Mesothelial cell of epicardium (in vitro differentiated cells): ENCODE measurements around the gene RALGPS1. TPM values are rescaled to one million over a fixed set of nuclear protein-coding genes. Genes with fewer than 3 reads are reported as not detected.

Experiments
- DNase-seq, 2 experiments: peaks; one replicate each; pipeline ENCODE4 v3.0.0; 2021; ENCODE audit warnings: low spot score in 2 of 2; ENCODE audit not compliant: unreplicated experiment in 2 of 2
- H3K27ac Mint-ChIP-seq: 2 replicates; pipeline ENCODE4 v1.8.0; 2021; ENCODE audit warnings: mixed read lengths
- H3K27me3 Mint-ChIP-seq: 2 replicates; pipeline ENCODE4 v1.8.0; 2021; ENCODE audit warnings: low read depth, mixed read lengths
- H3K36me3 Mint-ChIP-seq: 2 replicates; pipeline ENCODE4 v1.8.0; 2021; ENCODE audit warnings: mixed read lengths
- H3K4me1 Mint-ChIP-seq: 2 replicates; pipeline ENCODE4 v1.8.0; 2021; ENCODE audit warnings: mixed read lengths
- H3K4me3 Mint-ChIP-seq: 2 replicates; pipeline ENCODE4 v1.8.0; 2021; ENCODE audit warnings: mild to moderate bottlenecking, moderate library complexity, mixed read lengths
- H3K9me3 Mint-ChIP-seq: 2 replicates; pipeline ENCODE4 v1.8.0; 2021; ENCODE audit warnings: mixed read lengths
- CTCF ChIP-seq: fragments of 200-600 bp; sonication (generic); IDR thresholded peaks from one replicate; pipeline ENCODE4 v1.5.0; 2021; ENCODE audit warnings: antibody characterized with exemption; ENCODE audit not compliant: unreplicated experiment
- total RNA-seq: library from RNA; stranded (reverse); gene quantifications from 3 replicates; pipeline ENCODE4 v1.2.1, GENCODE V29; 2021

The RALGPS1 gene
- total RNA-seq, 1 donor from 2014 or later = 25.6 TPM

GRCh38 chr9:127264462-127265219 is 350.1 kb downstream of the RALGPS1 start, which contains the start of gene GARNL3:
Gene GARNL3, plus strand, starts transcription at chr9:127264774. Its CDS starts 104 bp downstream, at chr9:127264878.
- Mint-ChIP-seq H3K9me3 (no peaks in the 10 kb centered on the region), H3K4me3 (peak within 1 kb of the TSS; percentile 45), H3K36me3 (peaks cover 1% of the 10 kb centered on the region), H3K4me1 (peaks cover 33% of the 10 kb centered on the region), H3K27ac (peak within 1 kb of the TSS; percentile 76), H3K27me3 (no peaks in the 10 kb centered on the region)
- no peak for DNase-seq
- TF ChIP-seq CTCF = no peak

- Mint-ChIP-seq H3K36me3 (peaks cover 7% of the 10 kb centered on the region), H3K27me3 (no peaks in the 10 kb centered on the region), H3K4me3 (no peak overlapping the region), H3K27ac (peak overlapping the region; percentile 78), H3K4me1 (peaks cover 47% of the 10 kb centered on the region), H3K9me3 (peaks cover 6% of the 10 kb centered on the region)
- TF ChIP-seq CTCF = no peak
- DNase-seq = no peak
Measured at GRCh38 chr9:127267793-127268525, 353.4 kb downstream of the RALGPS1 start.

DNA sequence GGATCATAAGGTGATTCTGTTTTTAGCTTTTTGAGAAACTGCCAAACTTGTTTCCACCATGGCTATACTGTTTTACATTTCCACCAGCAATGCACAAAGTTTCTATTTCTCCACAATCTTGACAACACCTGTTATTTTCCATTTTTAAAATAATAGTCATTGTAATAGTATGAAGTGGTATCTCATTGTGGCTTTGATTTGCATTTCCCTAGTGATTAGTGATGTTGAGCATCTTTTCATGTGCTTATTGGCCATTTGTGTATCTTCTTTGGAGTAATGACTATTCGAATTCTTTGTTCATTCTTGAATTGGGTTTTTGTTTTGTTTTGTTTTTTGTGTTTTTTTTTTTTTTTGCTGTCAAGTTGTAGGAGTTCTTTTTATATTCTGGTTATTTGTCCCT is 354.9 kb downstream of the RALGPS1 start:
- Mint-ChIP-seq H3K9me3 (peaks cover 6% of the 10 kb centered on the region), H3K27ac (no peak overlapping the region), H3K4me1 (peaks cover 34% of the 10 kb centered on the region), H3K4me3 (no peak overlapping the region), H3K36me3 (peaks cover 12% of the 10 kb centered on the region), H3K27me3 (no peaks in the 10 kb centered on the region)
- no peak for DNase-seq
- TF ChIP-seq CTCF = no peak

Other genes with a start within 250 kb of the RALGPS1 start
- 20.1 to 21.4 TPM (median 21.4 TPM) in 3 replicates for gene ZBTB43, start 109.7 kb upstream of the RALGPS1 start, total RNA-seq
- 23.3 to 24.7 TPM (median 24.0 TPM) in 3 replicates for gene ZBTB34, start 54.1 kb upstream of the RALGPS1 start, total RNA-seq
- 15.5 to 16.6 TPM (median 16.6 TPM) in 3 replicates for gene ANGPTL2, start 207.9 kb downstream of the RALGPS1 start, total RNA-seq